Fibroblast of mammary gland (primary cell): ENCODE results near the gene PTK6.

Experiments
- DNase-seq: peaks from one replicate; pipeline ENCODE4 v3.0.0-alpha.2; 2010; ENCODE audit warnings: low read depth
- H3K4me3 ChIP-seq: 2 replicates; pipeline ENCODE4 v1.5.1; 2011; ENCODE audit warnings: low read depth, mild to moderate bottlenecking, low read length, moderate library complexity; ENCODE audit not compliant: control insufficient read depth
- CTCF ChIP-seq: conservative IDR thresholded peaks from 2 replicates; pipeline ENCODE4 v1.5.1; 2011; ENCODE audit warnings: low read depth, low read length, inconsistent platforms; ENCODE audit not compliant: control insufficient read depth, insufficient read depth

Gene PTK6

GRCh38 chr20:63554361-63555278, 17.4 kb upstream of the PTK6 start:
- no peak overlapping the region for H3K4me3 ChIP-seq
- no peak for DNase-seq
- no peak for TF ChIP-seq CTCF

DNA sequence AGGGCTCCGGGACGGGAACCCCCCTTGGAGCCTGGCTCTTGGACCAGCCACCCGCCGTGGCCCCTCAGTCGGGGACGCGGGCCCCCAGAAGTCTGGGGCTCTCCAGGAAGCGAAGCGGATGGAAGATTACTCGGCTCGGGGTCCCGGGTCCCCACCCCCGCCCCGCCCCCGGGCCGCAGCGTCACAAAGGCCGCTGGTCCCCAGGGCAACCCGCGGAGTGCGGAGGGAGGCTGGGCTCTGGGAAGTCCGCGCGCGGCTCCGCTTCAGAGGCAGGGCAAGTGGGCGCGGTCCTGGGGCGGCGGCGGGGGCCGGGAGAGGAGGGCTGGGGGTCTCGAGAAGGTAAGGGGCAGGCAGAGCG, 16.7 kb upstream of the PTK6 start, which contains the start of gene FNDC11:
Gene FNDC11 (plus strand): TSS at position 227 of the 358 bp plus-strand sequence. CDS start 1,505 bp downstream, outside the sequence.
- TF ChIP-seq CTCF = no peak
- DNase-seq = no peak
- H3K4me3 ChIP-seq = peak within 1 kb of the TSS; percentile 51

- peak; percentile 79 for DNase-seq
- TF ChIP-seq CTCF = no peak
Measured at GRCh38 chr20:63553251-63553932, 16.2 kb upstream of the PTK6 start.

DNA sequence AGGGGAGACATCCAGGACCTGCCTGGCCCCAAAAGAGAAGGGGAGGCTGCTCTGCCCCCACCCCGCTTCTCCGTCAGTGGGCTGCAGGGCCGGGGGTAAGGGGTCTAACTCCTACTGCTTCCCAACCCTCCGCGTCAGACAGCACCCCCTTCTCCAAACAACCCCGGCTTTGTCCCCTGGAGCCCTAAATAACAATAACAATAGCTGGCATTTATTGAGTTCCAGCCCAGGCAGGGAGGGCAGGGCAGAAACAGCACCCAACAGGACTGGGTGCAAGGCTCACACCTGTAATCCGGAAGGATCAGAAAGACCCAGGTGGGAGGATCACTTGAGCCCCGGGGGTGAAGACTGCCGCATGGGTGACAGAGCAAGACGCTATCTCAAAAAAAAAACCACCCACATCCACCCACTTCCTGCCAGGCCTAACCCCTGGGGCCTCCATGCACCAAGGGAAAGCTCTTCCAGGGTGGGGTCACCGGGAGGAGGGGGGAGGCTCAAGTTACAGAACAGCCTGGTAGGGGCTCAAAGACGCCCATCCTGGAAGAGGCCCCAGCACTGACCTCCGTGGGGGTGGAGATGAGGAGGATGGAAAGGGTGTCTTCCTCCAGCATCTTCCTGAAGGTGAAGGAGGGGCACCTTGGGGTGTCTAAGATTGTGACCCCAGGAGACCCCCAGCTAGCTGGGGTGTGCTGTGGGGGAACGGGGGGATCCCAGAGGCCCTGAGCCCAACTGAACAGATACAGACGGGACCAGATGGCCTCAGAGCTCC, 15.5 kb upstream of the PTK6 start:
- H3K4me3 ChIP-seq = no peak overlapping the region
- DNase-seq = no peak
- TF ChIP-seq CTCF = no peak

More at GRCh38 chr20:63553251-63553932, 16.2 kb upstream of the PTK6 start:
- peak overlapping the region; percentile 51 for H3K4me3 ChIP-seq

DNA sequence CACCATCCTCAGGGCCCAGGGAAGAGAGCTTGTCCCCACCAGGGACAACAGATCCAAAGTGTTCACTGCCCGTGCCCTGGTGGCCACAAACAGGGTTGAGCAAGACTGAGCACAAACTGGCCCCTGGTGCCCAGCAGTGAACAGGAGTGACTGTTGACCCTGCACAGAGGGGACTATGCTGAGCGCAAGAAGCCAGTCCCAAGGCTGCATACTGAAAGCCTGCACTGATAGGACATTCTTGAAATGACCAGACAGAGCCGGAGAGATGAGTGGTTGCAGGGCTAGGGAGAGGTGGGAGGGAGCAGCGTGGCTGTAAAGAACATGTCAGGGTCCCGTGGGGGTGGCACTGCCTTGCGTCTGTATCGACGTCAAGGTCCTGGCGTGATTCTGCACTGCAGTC, 13.9 kb upstream of the PTK6 start:
- no peak overlapping the region for H3K4me3 ChIP-seq
- peak; percentile 35 for DNase-seq
- no peak for TF ChIP-seq CTCF

DNA sequence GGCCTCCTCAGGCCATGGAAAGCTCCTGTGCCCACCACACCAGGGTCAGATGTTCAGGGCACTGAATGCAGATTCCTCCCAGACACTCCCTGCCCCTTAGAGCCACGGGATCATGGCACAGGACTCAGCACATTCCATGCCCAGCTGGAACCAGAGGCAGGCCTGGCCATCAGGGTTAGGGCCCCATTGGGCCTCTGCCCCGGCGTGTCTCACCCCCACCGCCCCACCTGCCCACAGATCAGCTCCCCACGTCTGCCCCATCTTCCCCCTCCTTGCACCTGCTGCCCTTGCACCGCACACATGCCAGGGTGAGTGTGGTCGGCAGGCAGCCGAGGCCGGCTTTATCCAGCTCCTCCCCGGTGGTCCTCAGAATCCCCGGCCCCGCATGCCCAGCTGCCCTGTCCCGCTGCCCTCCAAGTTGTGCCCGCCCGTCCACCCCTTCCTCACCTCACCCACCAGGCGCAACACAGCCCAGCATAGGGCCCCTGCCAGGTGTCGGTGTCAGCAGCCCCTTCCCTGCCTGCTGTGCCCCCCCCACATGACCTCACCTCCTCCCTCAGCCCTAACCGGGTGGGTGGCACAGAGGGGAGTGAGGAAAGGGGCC, 12.6 kb upstream of the PTK6 start:
- no peak for TF ChIP-seq CTCF
- no peak overlapping the region for H3K4me3 ChIP-seq
- no peak for DNase-seq
